AG10803 (cell line): ENCODE measurements around the gene STYK1.
A peak's percentile ranks its signal among the peaks of the same experiment; 100 is the strongest.

Experiments used
- DNase-seq: peaks from one replicate; pipeline ENCODE4 v3.0.0; 2010; ENCODE audit warnings: low read depth
- H3K4me3 ChIP-seq: 2 replicates; pipeline ENCODE4 v1.5.1; 2011; ENCODE audit warnings: mild to moderate bottlenecking, low read length, control low read depth
- TF ChIP-seq, protein P1 (sequence below): conservative IDR thresholded peaks from 2 replicates; pipeline ENCODE4 v1.5.1; 2011; ENCODE audit warnings: mild to moderate bottlenecking, low read length, control low read depth, inconsistent platforms

STYK1 gene, protein sequence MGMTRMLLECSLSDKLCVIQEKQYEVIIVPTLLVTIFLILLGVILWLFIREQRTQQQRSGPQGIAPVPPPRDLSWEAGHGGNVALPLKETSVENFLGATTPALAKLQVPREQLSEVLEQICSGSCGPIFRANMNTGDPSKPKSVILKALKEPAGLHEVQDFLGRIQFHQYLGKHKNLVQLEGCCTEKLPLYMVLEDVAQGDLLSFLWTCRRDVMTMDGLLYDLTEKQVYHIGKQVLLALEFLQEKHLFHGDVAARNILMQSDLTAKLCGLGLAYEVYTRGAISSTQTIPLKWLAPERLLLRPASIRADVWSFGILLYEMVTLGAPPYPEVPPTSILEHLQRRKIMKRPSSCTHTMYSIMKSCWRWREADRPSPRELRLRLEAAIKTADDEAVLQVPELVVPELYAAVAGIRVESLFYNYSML

GRCh38 chr12:10673659-10674384 is at the start of gene STYK1:
Gene STYK1 (minus strand): TSS chr12:10674052. CDS start chr12:10634618, 39,434 bp downstream.
- peak within 1 kb of the TSS; percentile 74 for H3K4me3 ChIP-seq
- peak; percentile 20 for DNase-seq
- TF ChIP-seq, protein P1, sequence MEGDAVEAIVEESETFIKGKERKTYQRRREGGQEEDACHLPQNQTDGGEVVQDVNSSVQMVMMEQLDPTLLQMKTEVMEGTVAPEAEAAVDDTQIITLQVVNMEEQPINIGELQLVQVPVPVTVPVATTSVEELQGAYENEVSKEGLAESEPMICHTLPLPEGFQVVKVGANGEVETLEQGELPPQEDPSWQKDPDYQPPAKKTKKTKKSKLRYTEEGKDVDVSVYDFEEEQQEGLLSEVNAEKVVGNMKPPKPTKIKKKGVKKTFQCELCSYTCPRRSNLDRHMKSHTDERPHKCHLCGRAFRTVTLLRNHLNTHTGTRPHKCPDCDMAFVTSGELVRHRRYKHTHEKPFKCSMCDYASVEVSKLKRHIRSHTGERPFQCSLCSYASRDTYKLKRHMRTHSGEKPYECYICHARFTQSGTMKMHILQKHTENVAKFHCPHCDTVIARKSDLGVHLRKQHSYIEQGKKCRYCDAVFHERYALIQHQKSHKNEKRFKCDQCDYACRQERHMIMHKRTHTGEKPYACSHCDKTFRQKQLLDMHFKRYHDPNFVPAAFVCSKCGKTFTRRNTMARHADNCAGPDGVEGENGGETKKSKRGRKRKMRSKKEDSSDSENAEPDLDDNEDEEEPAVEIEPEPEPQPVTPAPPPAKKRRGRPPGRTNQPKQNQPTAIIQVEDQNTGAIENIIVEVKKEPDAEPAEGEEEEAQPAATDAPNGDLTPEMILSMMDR = peak; percentile 89

- DNase-seq = peak; percentile 81
- TF ChIP-seq, protein P1 = no peak
- peak within 1 kb of the TSS; percentile 88 for H3K4me3 ChIP-seq
Observed at GRCh38 chr12:10722905-10723746, 49.3 kb upstream of the STYK1 start, which contains the start of gene YBX3. Gene YBX3 (minus strand): TSS chr12:10723323. CDS start chr12:10723111, 212 bp downstream.

DNA sequence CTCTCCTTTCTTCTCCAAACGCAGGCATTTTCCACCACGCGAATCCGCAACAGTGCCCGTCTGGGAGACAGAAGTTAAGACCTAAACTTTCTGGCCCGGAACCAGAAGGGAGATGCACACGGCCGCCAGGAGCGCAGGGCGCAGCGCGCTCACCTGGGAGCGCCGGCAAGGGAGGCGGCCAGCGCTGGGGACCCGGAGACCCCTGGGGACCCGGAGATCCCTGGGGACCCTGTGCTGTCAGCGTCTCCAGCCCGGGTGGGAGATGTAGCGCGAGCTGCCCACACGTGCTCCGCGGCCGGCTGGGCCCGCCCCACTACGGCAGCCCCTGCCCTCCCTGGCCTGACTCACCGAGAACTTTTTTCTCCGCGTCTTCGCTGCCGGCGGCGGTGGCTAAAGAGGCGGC is 48.7 kb upstream of the STYK1 start:
- peak; percentile 58 for DNase-seq
- peak overlapping the region; percentile 88 for H3K4me3 ChIP-seq
- TF ChIP-seq, protein P1 = peak; percentile 14; the same call in 1 of the 2 replicates

DNA sequence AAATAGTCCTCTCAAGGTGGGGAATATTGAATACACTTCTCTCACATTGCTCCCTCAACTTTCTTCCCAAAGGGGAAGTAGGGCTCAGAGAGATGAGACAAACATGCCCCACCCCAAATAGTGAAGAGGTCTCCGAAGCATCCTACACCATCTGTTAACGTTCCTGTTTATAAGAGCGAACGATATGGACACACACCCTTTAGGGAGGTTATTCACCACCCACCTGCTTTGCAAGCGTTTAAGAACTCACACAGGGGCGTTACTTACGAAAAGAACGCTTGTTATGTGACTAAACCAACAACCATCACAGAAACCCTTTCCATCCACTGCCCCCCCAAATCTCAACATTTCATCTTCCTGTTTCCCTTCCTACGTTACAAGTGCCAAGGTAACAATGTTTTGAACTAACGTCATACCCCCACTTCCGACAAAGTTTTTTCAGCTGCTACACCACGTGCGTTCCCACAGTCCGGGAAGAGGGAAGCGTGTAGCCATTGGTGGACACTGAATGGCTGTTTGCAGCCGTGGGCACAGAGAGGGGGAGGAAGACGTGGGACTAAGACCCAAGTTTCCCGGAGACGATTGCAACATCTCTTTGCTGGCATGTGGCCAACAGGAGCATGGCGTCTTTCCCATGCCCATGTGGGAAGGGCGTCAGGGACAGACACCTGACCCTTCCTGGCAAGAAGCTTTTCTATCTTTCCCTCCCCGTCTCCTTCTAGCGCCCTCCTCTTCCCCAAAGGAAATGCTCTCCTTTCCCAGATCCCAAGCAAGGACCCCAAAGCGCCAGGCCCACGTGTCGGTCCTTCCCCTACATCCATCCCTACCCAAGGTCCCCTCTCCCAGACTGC is 48.0 kb upstream of the STYK1 start:
- peak overlapping the region; percentile 88 for H3K4me3 ChIP-seq
- TF ChIP-seq, protein P1 = no peak
- peak; percentile 98 for DNase-seq

- TF ChIP-seq, protein P1 = no peak
- no peak for DNase-seq
Observed at GRCh38 chr12:10720974-10721650, 47.3 kb upstream of the STYK1 start.

More at GRCh38 chr12:10720974-10721650, 47.3 kb upstream of the STYK1 start:
- H3K4me3 ChIP-seq = peak overlapping the region; percentile 88
